ENCODE results near the gene PKNOX2.
A peak's percentile ranks its signal among the peaks of the same experiment; 100 is the strongest.

Gene PKNOX2

DNA sequence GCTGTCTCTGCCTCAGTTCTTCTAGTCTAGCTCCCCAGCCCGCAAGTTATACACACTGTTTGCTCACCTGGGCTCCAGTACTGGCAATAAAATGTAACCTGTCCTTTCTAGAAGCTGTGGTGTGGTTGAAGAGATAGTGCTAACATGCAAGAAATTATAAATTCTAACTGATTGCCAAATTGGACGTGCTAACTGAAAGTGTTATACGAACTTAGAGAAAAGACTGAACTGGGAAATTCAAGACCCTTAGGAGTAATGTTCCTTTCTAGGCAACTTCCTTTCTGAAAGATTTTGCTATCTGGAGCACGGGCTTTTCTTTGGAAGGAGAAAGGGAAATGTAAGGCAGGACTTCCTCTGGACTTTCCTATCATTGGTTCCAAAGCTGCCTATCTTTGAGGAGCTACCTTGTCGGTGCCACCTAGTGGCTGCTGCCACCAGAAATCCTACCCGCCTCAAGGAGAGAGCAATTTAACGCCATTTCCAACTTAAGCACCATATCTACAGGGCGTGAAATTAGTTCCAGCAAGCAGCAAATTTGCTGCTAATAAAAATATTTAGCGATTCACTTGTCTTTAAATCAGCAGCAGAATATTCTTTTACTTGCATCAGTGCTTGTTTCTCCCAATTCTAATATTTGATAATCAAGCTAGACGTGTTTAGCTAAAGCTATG lies 40.5 kb upstream of the PKNOX2 start:
- no peaks in the 10 kb centered on the region for H3K36me3 ChIP-seq (replicated peaks; ENCODE audit: insufficient read depth, low read length)

DNA sequence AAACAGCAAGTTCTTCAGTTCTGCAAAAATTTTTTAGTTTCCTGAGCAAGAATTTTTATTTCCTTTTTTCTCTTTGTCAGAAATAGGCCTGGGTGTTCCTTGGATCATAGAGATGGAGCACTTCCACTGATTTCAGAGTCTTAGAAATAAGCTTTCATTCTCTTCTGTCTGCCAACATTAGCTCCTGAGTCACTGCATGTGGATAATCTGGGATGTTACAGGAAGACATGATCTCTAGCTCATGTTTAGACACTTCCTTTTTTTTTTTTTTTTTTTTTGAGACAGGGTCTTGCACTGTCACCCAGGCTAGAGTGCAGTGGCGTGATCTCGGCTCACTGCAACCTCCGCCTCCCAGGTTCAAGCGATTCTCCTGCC lies 39.9 kb upstream of the PKNOX2 start:
- Histone ChIP-seq H3K9me3 (replicated peaks; ENCODE audit: insufficient read depth, low read length) (no peaks in the 10 kb centered on the region), H3K4me3 (ENCODE audit: low read length) (peak overlapping the region; percentile 11; the same call in 1 of the 2 replicates), H3K27me3 (replicated peaks; ENCODE audit: insufficient read depth, low read length) (peaks cover 6% of the 10 kb centered on the region; the same call in 1 of the 2 replicates), H2AFZ (ENCODE audit: low read length) (peak overlapping the region; percentile 65), H3K27ac (ENCODE audit: low read length) (no peak overlapping the region), H3F3A (ENCODE audit: insufficient read depth, low read length) (no peaks in the 10 kb centered on the region), H3K9ac (ENCODE audit: low read length) (no peak overlapping the region), H3K4me2 (ENCODE audit: low read depth, low read length) (peak overlapping the region; percentile 68; the same call in 1 of the 2 replicates), H4K20me1 (ENCODE audit: insufficient read depth, low read length) (no peaks in the 10 kb centered on the region), H3K4me1 (ENCODE audit: low read length) (peaks cover 8% of the 10 kb centered on the region; the same call in 1 of the 2 replicates), H3K79me2 (ENCODE audit: low read length) (no peaks in the 10 kb centered on the region), H3K36me3 (replicated peaks; ENCODE audit: insufficient read depth, low read length) (no peaks in the 10 kb centered on the region), H3K9me2 (replicated peaks; ENCODE audit: insufficient read depth, low read length) (no peaks in the 10 kb centered on the region)
- DNase-seq, result no peak
- no peak for TF ChIP-seq EZH2phosphoT487 (IDR thresholded peaks at IDR 0.05; ENCODE audit: low read length)
- no peak for TF ChIP-seq EZH2 (optimal IDR thresholded peaks at IDR 0.05; ENCODE audit: low read depth, low read length)
- TF ChIP-seq, protein P1, sequence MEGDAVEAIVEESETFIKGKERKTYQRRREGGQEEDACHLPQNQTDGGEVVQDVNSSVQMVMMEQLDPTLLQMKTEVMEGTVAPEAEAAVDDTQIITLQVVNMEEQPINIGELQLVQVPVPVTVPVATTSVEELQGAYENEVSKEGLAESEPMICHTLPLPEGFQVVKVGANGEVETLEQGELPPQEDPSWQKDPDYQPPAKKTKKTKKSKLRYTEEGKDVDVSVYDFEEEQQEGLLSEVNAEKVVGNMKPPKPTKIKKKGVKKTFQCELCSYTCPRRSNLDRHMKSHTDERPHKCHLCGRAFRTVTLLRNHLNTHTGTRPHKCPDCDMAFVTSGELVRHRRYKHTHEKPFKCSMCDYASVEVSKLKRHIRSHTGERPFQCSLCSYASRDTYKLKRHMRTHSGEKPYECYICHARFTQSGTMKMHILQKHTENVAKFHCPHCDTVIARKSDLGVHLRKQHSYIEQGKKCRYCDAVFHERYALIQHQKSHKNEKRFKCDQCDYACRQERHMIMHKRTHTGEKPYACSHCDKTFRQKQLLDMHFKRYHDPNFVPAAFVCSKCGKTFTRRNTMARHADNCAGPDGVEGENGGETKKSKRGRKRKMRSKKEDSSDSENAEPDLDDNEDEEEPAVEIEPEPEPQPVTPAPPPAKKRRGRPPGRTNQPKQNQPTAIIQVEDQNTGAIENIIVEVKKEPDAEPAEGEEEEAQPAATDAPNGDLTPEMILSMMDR (IDR thresholded peaks at IDR 0.05; ENCODE audit: low read length), result no peak

More for the DNA sequence above, 40.5 kb upstream of the PKNOX2 start:
- Histone ChIP-seq H3K4me1 (ENCODE audit: low read length) (peaks cover 8% of the 10 kb centered on the region; the same call in 1 of the 2 replicates), H3K27ac (ENCODE audit: low read length) (no peak overlapping the region), H2AFZ (ENCODE audit: low read length) (peak overlapping the region; percentile 94), H3K9me3 (replicated peaks; ENCODE audit: insufficient read depth, low read length) (no peaks in the 10 kb centered on the region), H3F3A (ENCODE audit: insufficient read depth, low read length) (no peaks in the 10 kb centered on the region), H3K79me2 (ENCODE audit: low read length) (no peaks in the 10 kb centered on the region), H3K27me3 (replicated peaks; ENCODE audit: insufficient read depth, low read length) (peaks cover 6% of the 10 kb centered on the region; the same call in 1 of the 2 replicates), H3K4me3 (ENCODE audit: low read length) (peak overlapping the region; percentile 53), H4K20me1 (ENCODE audit: insufficient read depth, low read length) (no peaks in the 10 kb centered on the region), H3K9ac (ENCODE audit: low read length) (peak overlapping the region; percentile 6; the same call in 1 of the 2 replicates), H3K9me2 (replicated peaks; ENCODE audit: insufficient read depth, low read length) (no peaks in the 10 kb centered on the region), H3K4me2 (ENCODE audit: low read depth, low read length) (peak overlapping the region; percentile 68)
- peak; percentile 90 for DNase-seq
- TF ChIP-seq, protein P1 (IDR thresholded peaks at IDR 0.05; ENCODE audit: low read length), result peak; percentile 79
- TF ChIP-seq EZH2 (optimal IDR thresholded peaks at IDR 0.05; ENCODE audit: low read depth, low read length), result no peak

DNA sequence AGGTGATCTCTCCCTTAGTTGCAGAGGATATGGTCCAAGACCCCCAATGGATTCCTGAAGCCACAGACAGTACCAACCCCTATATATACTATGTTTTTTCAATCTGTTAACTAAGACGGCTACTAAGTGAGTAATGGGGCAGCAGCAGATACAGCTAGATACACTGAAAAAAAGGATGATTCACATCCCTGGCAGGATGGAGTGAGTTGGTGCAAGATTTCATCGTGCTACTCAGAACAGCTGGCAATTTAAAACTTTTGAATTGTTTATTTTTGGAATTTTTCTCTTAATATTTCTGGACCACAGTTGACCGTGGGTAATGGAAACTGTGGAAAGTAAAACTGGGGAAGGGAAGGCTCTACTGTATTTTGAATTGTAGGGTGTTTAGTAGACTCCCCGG lies 36.1 kb upstream of the PKNOX2 start:
- no peak overlapping the region for H2AFZ ChIP-seq (ENCODE audit: low read length)
- no peaks in the 10 kb centered on the region for H3K36me3 ChIP-seq (replicated peaks; ENCODE audit: insufficient read depth, low read length)
- H3F3A ChIP-seq (ENCODE audit: insufficient read depth, low read length), result no peaks in the 10 kb centered on the region
- no peak overlapping the region for H3K9ac ChIP-seq (ENCODE audit: low read length)
- no peaks in the 10 kb centered on the region for H3K9me3 ChIP-seq (replicated peaks; ENCODE audit: insufficient read depth, low read length)
- H3K27me3 ChIP-seq (replicated peaks; ENCODE audit: insufficient read depth, low read length), result peaks cover 6% of the 10 kb centered on the region; the same call in 1 of the 2 replicates
- TF ChIP-seq, protein P1 (IDR thresholded peaks at IDR 0.05; ENCODE audit: low read length), result no peak
- TF ChIP-seq EZH2 (optimal IDR thresholded peaks at IDR 0.05; ENCODE audit: low read depth, low read length), result no peak
- no peak for TF ChIP-seq EZH2phosphoT487 (IDR thresholded peaks at IDR 0.05; ENCODE audit: low read length)
- H3K4me3 ChIP-seq (ENCODE audit: low read length), result no peak overlapping the region
- DNase-seq, result no peak
- H3K27ac ChIP-seq (ENCODE audit: low read length), result no peak overlapping the region
- H3K4me1 ChIP-seq (ENCODE audit: low read length), result peaks cover 7% of the 10 kb centered on the region; the same call in 1 of the 2 replicates
- no peaks in the 10 kb centered on the region for H3K9me2 ChIP-seq (replicated peaks; ENCODE audit: insufficient read depth, low read length)
- H3K4me2 ChIP-seq (ENCODE audit: low read depth, low read length), result no peak overlapping the region
- no peaks in the 10 kb centered on the region for H4K20me1 ChIP-seq (ENCODE audit: insufficient read depth, low read length)
- H3K79me2 ChIP-seq (ENCODE audit: low read length), result no peaks in the 10 kb centered on the region
